Left ventricle myocardium inferior (tissue), 1 donor: Measurements from ENCODE around the gene CDK1. TPM values are rescaled to one million over a fixed set of nuclear protein-coding genes. Genes with fewer than 3 reads are reported as not detected.

Experiments
- DNase-seq: peaks from one replicate; pipeline ENCODE4 v3.0.0-alpha.2; 2020
- H3K27ac ChIP-seq: fragments of 200-600 bp; replicated peaks from 2 replicates; pipeline ENCODE4 v1.8.0; 2021
- H3K27me3 ChIP-seq: fragments of 200-600 bp; 2 replicates; pipeline ENCODE4 v1.8.0; 2021; ENCODE audit warnings: low read depth
- H3K36me3 ChIP-seq: fragments of 200-600 bp; 2 replicates; pipeline ENCODE4 v1.8.0; 2021
- H3K4me1 ChIP-seq: fragments of 200-600 bp; 2 replicates; pipeline ENCODE4 v1.8.0; 2021
- H3K4me3 ChIP-seq: fragments of 200-600 bp; 2 replicates; pipeline ENCODE4 v1.8.0; 2021; ENCODE audit warnings: mild to moderate bottlenecking, moderate library complexity
- H3K9me3 ChIP-seq: fragments of 200-600 bp; replicated peaks from 2 replicates; pipeline ENCODE4 v1.8.0; 2021
- CTCF ChIP-seq: fragments of 200-600 bp; IDR thresholded peaks from 2 replicates; pipeline ENCODE4 v1.8.0; 2021; ENCODE audit warnings: antibody characterized with exemption, mild to moderate bottlenecking, borderline replicate concordance
- intact Hi-C: fragments of 100-400 bp; cut with micrococcal nuclease; formaldehyde crosslinking; loops from one replicate; pipeline ENCODE4 v1.11.0; 2022
- total RNA-seq: library from RNA; stranded (reverse); fragmentation: NEBNext Ultra II Directional; extraction: Animal tissue kit (Norgen Biotek cat#: 25700); gene quantifications from one replicate; pipeline ENCODE4 v1.2.1, GENCODE V29; 2021
- donor health status: DM: no; HTN: yes; CAD: no; lungs with severe emphysema.

Gene CDK1
- total RNA-seq, 1 donor from 2014 or later, result 1.5 TPM

DNA sequence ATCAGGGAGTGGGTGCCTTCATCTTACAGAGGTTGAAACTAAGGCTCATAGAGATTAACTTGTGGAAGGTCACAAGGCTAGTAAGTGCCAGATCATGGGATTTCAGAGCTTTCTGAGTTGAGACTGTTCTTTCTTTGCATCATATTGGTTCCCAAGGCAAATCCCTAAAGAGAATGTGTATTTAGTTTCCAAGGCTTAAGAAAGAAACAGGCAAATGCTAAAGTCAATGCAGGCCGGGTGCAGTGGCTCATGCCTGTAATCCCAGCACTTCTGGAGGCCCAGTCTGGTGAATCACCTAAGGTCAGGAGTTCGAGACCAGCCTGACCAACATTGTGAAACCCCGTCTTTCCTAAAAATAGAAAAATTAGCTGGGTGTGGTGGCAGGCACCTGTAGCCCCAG, 19.8 kb downstream of the CDK1 start:
- Histone ChIP-seq H3K36me3 (no peaks in the 10 kb centered on the region), H3K4me1 (peaks cover 5% of the 10 kb centered on the region), H3K4me3 (no peak overlapping the region), H3K27ac (no peak overlapping the region), H3K9me3 (no peaks in the 10 kb centered on the region), H3K27me3 (no peaks in the 10 kb centered on the region)
- intact Hi-C loops, result no loop called here
- TF ChIP-seq CTCF, result no peak
- no peak for DNase-seq

DNA sequence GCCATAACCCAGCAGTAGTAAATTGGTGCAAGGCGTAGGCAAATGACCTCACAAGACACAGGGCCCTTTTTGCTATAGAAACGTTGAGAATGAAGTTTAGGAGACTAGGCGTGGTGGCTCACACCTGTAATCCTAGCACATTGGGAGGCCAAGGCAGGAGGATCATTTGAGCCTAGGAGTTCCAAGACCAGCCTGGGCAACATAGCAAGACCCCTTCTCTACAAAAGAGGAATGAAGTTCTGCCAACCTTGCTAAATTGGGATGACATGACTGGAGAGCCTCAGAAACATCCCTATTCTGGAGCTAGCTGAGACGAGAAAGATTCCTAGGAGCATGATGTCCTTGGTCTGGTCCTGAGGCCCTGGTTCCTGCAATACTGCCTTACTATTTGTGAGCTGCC, 20.6 kb downstream of the CDK1 start:
- intact Hi-C loops, result no loop called here
- TF ChIP-seq CTCF, result no peak

DNA sequence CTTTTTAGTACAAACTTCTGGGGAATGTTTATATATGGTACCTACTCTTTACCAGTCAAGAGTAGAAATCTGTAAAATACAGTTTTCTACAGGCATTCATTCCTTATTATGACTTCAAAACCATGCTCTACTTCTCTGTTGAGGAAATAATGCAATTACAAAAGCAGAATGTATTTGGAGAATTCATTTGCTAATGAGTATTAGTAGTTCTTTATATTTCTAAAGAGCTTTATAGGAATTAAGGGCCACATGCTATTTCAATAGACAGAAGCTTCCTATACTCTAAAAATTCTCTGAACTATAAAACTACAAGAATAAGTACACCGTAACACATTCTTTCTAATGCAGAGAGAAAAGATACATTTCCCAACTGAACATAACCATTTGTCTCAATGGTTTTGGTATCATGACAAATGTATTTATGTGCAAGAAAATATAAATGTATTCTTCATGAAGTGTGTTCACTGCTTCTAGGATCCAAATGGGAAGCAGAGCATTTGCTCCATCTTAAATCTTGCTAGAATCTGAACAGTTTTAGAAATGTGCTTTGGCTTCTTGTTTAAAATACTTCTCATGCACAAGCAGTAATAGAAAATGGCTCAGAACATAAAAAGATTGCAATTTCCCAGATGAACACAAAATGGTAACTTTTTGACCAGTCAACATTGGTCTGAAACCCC, 21.8 kb downstream of the CDK1 start:
- Histone ChIP-seq H3K4me1 (peaks cover 5% of the 10 kb centered on the region), H3K4me3 (no peak overlapping the region), H3K36me3 (no peaks in the 10 kb centered on the region), H3K9me3 (no peaks in the 10 kb centered on the region), H3K27me3 (no peaks in the 10 kb centered on the region), H3K27ac (no peak overlapping the region)
- intact Hi-C loops, result no loop called here
- no peak for TF ChIP-seq CTCF
- no peak for DNase-seq

More for the DNA sequence above, 20.6 kb downstream of the CDK1 start:
- H3K27ac ChIP-seq, result no peak overlapping the region
- H3K9me3 ChIP-seq, result no peaks in the 10 kb centered on the region
- H3K4me1 ChIP-seq, result peaks cover 5% of the 10 kb centered on the region
- H3K27me3 ChIP-seq, result no peaks in the 10 kb centered on the region
- H3K36me3 ChIP-seq, result no peaks in the 10 kb centered on the region
- H3K4me3 ChIP-seq, result no peak overlapping the region
- DNase-seq, result no peak

DNA sequence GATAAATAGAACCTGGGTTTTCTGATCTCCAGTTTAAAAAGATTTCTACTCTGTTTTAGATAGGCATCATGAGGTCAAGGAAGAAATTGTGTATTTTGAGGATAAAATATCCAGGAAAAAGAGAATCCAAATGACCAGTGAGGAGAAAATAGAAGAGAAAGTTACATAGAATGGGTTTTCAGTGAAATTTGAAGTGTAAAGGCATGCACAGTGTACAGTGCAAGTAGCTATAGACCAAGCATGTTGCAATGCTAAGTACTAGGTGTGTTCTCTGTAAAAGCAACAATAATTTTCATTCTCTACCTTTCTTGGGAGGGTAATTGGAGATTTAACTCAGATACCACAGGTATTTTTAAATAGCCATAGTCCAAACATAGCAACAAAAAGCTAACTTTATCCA, 22.6 kb downstream of the CDK1 start:
- Histone ChIP-seq H3K27me3 (no peaks in the 10 kb centered on the region), H3K4me1 (peaks cover 5% of the 10 kb centered on the region), H3K4me3 (no peak overlapping the region), H3K27ac (no peak overlapping the region), H3K9me3 (no peaks in the 10 kb centered on the region), H3K36me3 (no peaks in the 10 kb centered on the region)
- no peak for DNase-seq
- intact Hi-C loops, result no loop called here
- no peak for TF ChIP-seq CTCF

DNA sequence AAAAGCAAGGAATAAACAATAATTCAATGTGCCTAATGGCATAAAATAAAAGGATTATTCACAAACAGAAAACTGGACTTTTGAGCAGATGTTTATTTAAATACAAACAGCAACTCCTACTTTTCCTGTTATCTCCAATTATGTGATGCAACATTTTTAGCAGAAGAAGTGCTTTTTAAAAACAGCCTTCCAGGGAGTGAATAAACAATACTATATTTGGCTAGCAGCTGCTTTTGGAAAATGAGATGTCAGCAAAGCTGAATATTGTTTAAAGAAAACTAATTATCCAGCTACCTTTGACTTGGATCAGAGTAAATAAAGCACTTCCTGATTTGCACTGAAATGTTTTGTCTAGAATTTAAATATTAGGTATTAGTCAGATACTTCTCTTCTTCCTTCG, 23.2 kb downstream of the CDK1 start:
- H3K4me3 ChIP-seq, result no peak overlapping the region
- H3K27ac ChIP-seq, result no peak overlapping the region
- intact Hi-C loops, result no loop called here
- DNase-seq, result no peak
- TF ChIP-seq CTCF, result no peak
- H3K4me1 ChIP-seq, result peaks cover 5% of the 10 kb centered on the region
- no peaks in the 10 kb centered on the region for H3K27me3 ChIP-seq
- no peaks in the 10 kb centered on the region for H3K9me3 ChIP-seq
- H3K36me3 ChIP-seq, result no peaks in the 10 kb centered on the region
